WTC11 (cell line): ENCODE results near the gene OLFML2B. TPM values are rescaled to one million over a fixed set of nuclear protein-coding genes. Genes with fewer than 3 reads are reported as not detected.
"Not testable (repeated sequence)": the region's sequence is repeated elsewhere in the genome, so short reads cannot be mapped to it uniquely, and the experiment has no call there.

Source experiments
- ATAC-seq: fragments of 200-7000 bp; cut with Tn5 transposase; 2 replicates; pipeline ENCODE4 v1.10.0; 2021; ENCODE audit warnings: mild to moderate bottlenecking, moderate library complexity
- CTCF ChIA-PET: fragments of 300-600 bp; sonication (Branson Sonifier 250); formaldehyde crosslinking; loops from one replicate; lab custom pipeline; 2021; ENCODE audit warnings: antibody characterized with exemption; lab: Charles Lee
- POLR2A ChIA-PET: fragments of 350-600 bp; sonication (Branson Sonifier 250); formaldehyde crosslinking; loops from one replicate; lab custom pipeline; 2021; ENCODE audit warnings: antibody characterized with exemption; lab: Charles Lee
- DNase-seq: peaks from one replicate; pipeline ENCODE4 v3.0.0; 2021; ENCODE audit warnings: low spot score
- H3K27ac Mint-ChIP-seq: 2 replicates; pipeline ENCODE4 v1.8.0; 2021; ENCODE audit warnings: mixed read lengths
- H3K27me3 Mint-ChIP-seq: 2 replicates; pipeline ENCODE4 v1.8.0; 2021; ENCODE audit warnings: low read depth, mild to moderate bottlenecking, moderate library complexity, mixed read lengths
- H3K36me3 Mint-ChIP-seq: 2 replicates; pipeline ENCODE4 v1.8.0; 2021; ENCODE audit warnings: mixed read lengths
- H3K4me1 Mint-ChIP-seq: 2 replicates; pipeline ENCODE4 v1.8.0; 2022; ENCODE audit warnings: mixed read lengths
- H3K4me3 Mint-ChIP-seq: 2 replicates; pipeline ENCODE4 v1.8.0; 2021; ENCODE audit warnings: mild to moderate bottlenecking, moderate library complexity, mixed read lengths
- H3K9me3 Mint-ChIP-seq: 2 replicates; pipeline ENCODE4 v1.8.0; 2021; ENCODE audit warnings: mixed read lengths
- ATF2 ChIP-seq: sonication (generic); formaldehyde crosslinking; IDR thresholded peaks from 2 replicates; pipeline ENCODE4 v1.8.1; 2022; ENCODE audit warnings: low read depth, missing genetic modification reagents, borderline replicate concordance
- CTCF ChIP-seq: fragments of 200-600 bp; IDR thresholded peaks from 2 replicates; pipeline ENCODE4 v1.8.0; 2022; ENCODE audit warnings: antibody characterized with exemption
- FOXP1 ChIP-seq: sonication (generic); formaldehyde crosslinking; IDR thresholded peaks from 2 replicates; pipeline ENCODE4 v1.8.0; 2022; ENCODE audit warnings: missing genetic modification reagents, mild to moderate bottlenecking, moderate library complexity, borderline replicate concordance
- HMGXB4 ChIP-seq: sonication (generic); formaldehyde crosslinking; IDR thresholded peaks from 2 replicates; pipeline ENCODE4 v1.8.1; 2023; ENCODE audit warnings: mild to moderate bottlenecking, moderate library complexity, missing genetic modification reagents
- JUN ChIP-seq: sonication (generic); formaldehyde crosslinking; IDR thresholded peaks from 2 replicates; pipeline ENCODE4 v1.8.0; 2023; ENCODE audit warnings: mild to moderate bottlenecking, missing genetic modification reagents
- MXD4 ChIP-seq: fragments of 250-450 bp; sonication (Bioruptor Pico); IDR thresholded peaks from 2 replicates; pipeline ENCODE4 v1.8.0; 2021; ENCODE audit warnings: mild to moderate bottlenecking, moderate library complexity, borderline replicate concordance
- MYBL2 ChIP-seq: sonication (generic); formaldehyde crosslinking; IDR thresholded peaks from 2 replicates; pipeline ENCODE4 v1.8.1; 2023; ENCODE audit warnings: mild to moderate bottlenecking, moderate library complexity, missing genetic modification reagents
- NFATC4 ChIP-seq: fragments of 250-450 bp; sonication (Bioruptor Pico); IDR thresholded peaks from 2 replicates; pipeline ENCODE4 v1.9.0; 2021; ENCODE audit warnings: mild to moderate bottlenecking
- NFE2L1 ChIP-seq: sonication (generic); formaldehyde crosslinking; IDR thresholded peaks from 2 replicates; pipeline ENCODE4 v1.8.1; 2023; ENCODE audit warnings: missing genetic modification reagents
- OVOL2 ChIP-seq: fragments of 250-450 bp; sonication (Bioruptor Pico); IDR thresholded peaks from 2 replicates; pipeline ENCODE4 v1.9.0; 2021; ENCODE audit warnings: mild to moderate bottlenecking, borderline replicate concordance
- RORB ChIP-seq: fragments of 250-450 bp; sonication (Bioruptor Pico); IDR thresholded peaks from 2 replicates; pipeline ENCODE4 v1.9.0; 2021; ENCODE audit warnings: mild to moderate bottlenecking
- ZBTB43 ChIP-seq: sonication (generic); formaldehyde crosslinking; IDR thresholded peaks from 2 replicates; pipeline ENCODE4 v1.8.1; 2023; ENCODE audit warnings: mild to moderate bottlenecking, missing genetic modification reagents
- ZMAT4 ChIP-seq: fragments of 250-450 bp; sonication (Bioruptor Pico); IDR thresholded peaks from 2 replicates; pipeline ENCODE4 v1.9.0; 2021; ENCODE audit warnings: mild to moderate bottlenecking
- ZNF281 ChIP-seq: sonication (generic); formaldehyde crosslinking; IDR thresholded peaks from 2 replicates; pipeline ENCODE4 v1.8.0; 2023; ENCODE audit warnings: mild to moderate bottlenecking, missing genetic modification reagents
- ZNF317 ChIP-seq: sonication (generic); formaldehyde crosslinking; IDR thresholded peaks from 2 replicates; pipeline ENCODE4 v1.8.1; 2023; ENCODE audit warnings: low read depth, mild to moderate bottlenecking, moderate library complexity, missing genetic modification reagents, borderline replicate concordance
- ZNF423 ChIP-seq: fragments of 250-450 bp; sonication (Bioruptor Pico); IDR thresholded peaks from 2 replicates; pipeline ENCODE4 v2.1.2; 2022; ENCODE audit warnings: mild to moderate bottlenecking, moderate library complexity
- ZNF671 ChIP-seq: fragments of 250-450 bp; sonication (Bioruptor Pico); IDR thresholded peaks from 2 replicates; pipeline ENCODE4 v1.8.0; 2021; ENCODE audit warnings: mild to moderate bottlenecking
- total RNA-seq: library from RNA; stranded (reverse); gene quantifications from 3 replicates; pipeline ENCODE4 v1.2.3, GENCODE V29; 2021

The OLFML2B gene
- total RNA-seq, 1 experiment from 2014 or later: 4.9 TPM

- Mint-ChIP-seq H3K36me3 (no peaks in the 10 kb centered on the region), H3K4me1 (peaks cover 49% of the 10 kb centered on the region)
- no peak for TF ChIP-seq FOXP1
- no peak for TF ChIP-seq CTCF
- no peak for TF ChIP-seq ZBTB43 (CRISPR knock-in tag)
- TF ChIP-seq HMGXB4 (CRISPR knock-in tag): no peak
- TF ChIP-seq ZNF281 (CRISPR knock-in tag): no peak
- no peak for TF ChIP-seq JUN (CRISPR knock-in tag)
- TF ChIP-seq RORB (CRISPR knock-in tag): no peak
- TF ChIP-seq NFATC4 (CRISPR knock-in tag): no peak
- TF ChIP-seq, all 79 proteins: peak for 0
- DNase-seq (no peak), ATAC-seq (no peak)
- Mint-ChIP-seq H3K9me3 (no peaks in the 10 kb centered on the region), H3K27me3 (no peaks in the 10 kb centered on the region; the same call in none of the 2 replicates), H3K4me3 (peak overlapping the region; percentile 71), H3K27ac (no peak overlapping the region)
- ChIA-PET POLR2A (interaction anchor here (3.6 kb wide), 1 partner anchor 77 kb away, joined by 22 read pairs; no protein-coding TSS in a partner anchor), CTCF (interaction anchor here (1.4 to 2.8 kb wide), 2 partner anchors 12 to 84 kb away, joined by 3 to 23 read pairs; no protein-coding TSS in a partner anchor)
These were observed 44.6 kb upstream of the OLFML2B start for GRCh38 chr1:162068301-162068700.

- POLR2A ChIA-PET: interaction anchor here (0.6 kb wide), 1 partner anchor 126 kb away, joined by 3 read pairs; no protein-coding TSS in a partner anchor
- H3K27ac Mint-ChIP-seq: no peak overlapping the region
- no peaks in the 10 kb centered on the region for H3K9me3 Mint-ChIP-seq
- no peak overlapping the region for H3K4me3 Mint-ChIP-seq
- TF ChIP-seq NFE2L1 (CRISPR knock-in tag) (no peak), OVOL2 (CRISPR knock-in tag) (no peak), ZNF423 (no peak), ZNF671 (CRISPR knock-in tag) (no peak), ZMAT4 (CRISPR knock-in tag) (no peak), MYBL2 (no peak), ATF2 (CRISPR knock-in tag) (no peak), MXD4 (CRISPR knock-in tag) (no peak), ZNF317 (CRISPR knock-in tag) (no peak)
- DNase-seq (no peak), ATAC-seq (no peak)
- H3K27me3 Mint-ChIP-seq: no peaks in the 10 kb centered on the region; the same call in none of the 2 replicates
- CTCF ChIA-PET: interaction anchor here (1.0 kb wide), 1 partner anchor 11 kb away, joined by 4 read pairs; no protein-coding TSS in a partner anchor
- no peaks in the 10 kb centered on the region for H3K36me3 Mint-ChIP-seq
- peaks cover 50% of the 10 kb centered on the region for H3K4me1 Mint-ChIP-seq
These were observed 43.8 kb upstream of the OLFML2B start for GRCh38 chr1:162067466-162067865.

- ChIA-PET CTCF (interaction anchor here (0.6 to 1.0 kb wide), 2 partner anchors 11 to 112 kb away, joined by 3 to 4 read pairs; no protein-coding TSS in a partner anchor), POLR2A (interaction anchor here (0.6 kb wide), 1 partner anchor 127 kb away, joined by 3 read pairs; no protein-coding TSS in a partner anchor)
- not testable (repeated sequence) for H3K27me3 Mint-ChIP-seq, H3K4me3 Mint-ChIP-seq, ATAC-seq, H3K27ac Mint-ChIP-seq, DNase-seq, H3K36me3 Mint-ChIP-seq, H3K9me3 Mint-ChIP-seq
- peaks cover 47% of the 10 kb centered on the region for H3K4me1 Mint-ChIP-seq
These were observed 43.2 kb upstream of the OLFML2B start for GRCh38 chr1:162066836-162067235.
